ENCODE results near the gene PRAC1.
"Not testable (repeated sequence)": the region's sequence is repeated elsewhere in the genome, so short reads cannot be mapped to it uniquely, and the experiment has no call there.

The PRAC1 gene

GRCh38 chr17:48725288-48726064 is 3.2 kb upstream of the PRAC1 start:
- no peak for DNase-seq

DNA sequence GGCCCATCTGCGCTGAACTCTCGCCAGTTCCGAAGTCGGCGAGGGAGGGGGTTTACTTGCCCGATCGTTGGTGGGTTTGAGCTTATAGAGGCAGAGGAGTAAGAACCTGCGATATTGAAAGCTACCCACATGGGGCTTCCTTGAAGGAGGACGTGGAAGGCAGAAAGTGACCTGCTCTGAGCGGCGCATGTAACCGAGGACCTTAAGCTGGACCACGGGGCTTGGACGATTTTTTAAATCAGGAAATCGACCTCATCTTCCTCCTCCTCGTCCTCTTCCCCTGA is 2.6 kb upstream of the PRAC1 start:
- DNase-seq, result no peak

DNA sequence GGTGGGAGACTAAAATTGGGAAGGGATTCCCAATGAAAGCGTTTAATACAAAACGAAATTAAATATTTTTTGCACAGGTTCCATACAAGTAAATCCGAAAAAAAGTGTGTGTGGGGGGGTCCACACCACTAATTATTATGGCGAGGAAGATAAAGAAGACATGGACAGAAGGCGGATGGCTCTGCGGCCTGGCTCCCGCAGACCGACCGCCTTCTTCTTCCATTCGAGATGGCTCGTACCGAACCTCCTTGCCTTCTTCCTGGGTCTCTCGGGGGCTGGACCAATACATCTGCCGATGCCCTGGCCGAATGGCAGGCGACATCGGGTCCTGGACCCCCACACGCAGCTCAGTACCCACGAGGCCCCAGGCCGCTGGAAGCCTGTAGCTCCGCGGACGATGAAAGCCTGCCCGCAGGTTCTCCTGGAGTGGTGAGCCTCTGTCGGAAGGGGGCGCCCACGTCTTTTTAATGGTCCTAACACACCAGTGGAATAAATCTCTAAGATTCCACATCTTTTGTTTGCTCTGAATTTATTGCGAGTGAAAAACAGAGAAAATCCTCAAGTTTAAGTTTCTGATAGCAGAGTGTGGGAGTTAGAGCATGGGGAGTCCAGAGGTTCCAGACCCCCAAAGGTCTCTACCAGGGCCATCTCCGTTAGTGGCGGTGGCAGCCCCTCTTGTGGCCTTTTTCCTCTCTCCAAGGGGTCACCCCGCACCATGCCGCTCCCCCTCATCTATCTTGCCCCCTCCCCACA is 2.1 kb upstream of the PRAC1 start:
- peak; percentile 62 for DNase-seq

DNA sequence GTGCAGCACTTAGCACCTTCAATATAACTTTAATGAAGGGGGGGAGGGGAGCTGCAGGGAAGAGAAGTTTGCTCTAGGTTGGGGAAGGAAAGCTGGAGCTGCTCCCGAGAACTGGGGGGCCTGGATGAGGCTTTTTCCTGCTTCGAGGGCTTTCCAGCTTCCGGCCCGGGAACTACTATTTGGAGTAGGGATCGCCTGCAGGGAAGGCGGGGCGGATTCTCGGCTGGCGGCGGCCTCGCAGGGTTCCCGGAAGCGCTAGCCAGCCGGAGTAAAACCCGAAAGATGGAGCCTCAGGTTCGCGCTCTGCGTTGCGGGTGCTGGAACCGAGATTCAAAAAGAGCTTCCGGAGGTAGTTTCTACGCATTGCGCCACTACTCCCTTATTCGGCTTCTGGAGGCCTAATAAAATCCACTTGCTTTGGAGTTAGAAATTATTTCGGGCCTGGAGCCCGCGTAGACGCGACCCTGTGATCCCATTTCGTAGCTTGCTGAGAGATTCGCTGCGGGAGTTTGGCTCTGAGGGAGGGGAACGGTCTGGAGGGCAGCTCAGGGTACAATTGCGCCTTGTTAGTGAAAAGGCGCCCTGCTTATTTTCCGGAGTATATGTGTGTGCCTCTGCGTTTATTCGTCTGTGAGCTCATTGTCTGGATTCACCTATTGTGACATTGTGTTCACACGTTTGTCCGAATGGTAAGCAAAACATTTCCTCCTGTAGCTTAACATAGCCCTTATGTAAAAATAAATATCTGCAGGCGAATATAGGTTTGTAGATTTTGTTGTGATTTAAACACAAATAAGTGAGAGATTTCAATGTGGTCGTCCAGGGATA is 1.3 kb upstream of the PRAC1 start:
- DNase-seq, result no peak

GRCh38 chr17:48722915-48723422 is 651 bp upstream of the PRAC1 start, which contains the start of gene PRAC2:
TSS of gene PRAC2 (plus strand) at chr17:48723185. CDS start at chr17:48724411, 1,226 bp downstream.
- no peak for DNase-seq

GRCh38 chr17:48721009-48721402 is 1.3 kb downstream of the PRAC1 start:
- no peak for DNase-seq

GRCh38 chr17:48720266-48721008 is 1.9 kb downstream of the PRAC1 start:
- DNase-seq, result no peak

DNA sequence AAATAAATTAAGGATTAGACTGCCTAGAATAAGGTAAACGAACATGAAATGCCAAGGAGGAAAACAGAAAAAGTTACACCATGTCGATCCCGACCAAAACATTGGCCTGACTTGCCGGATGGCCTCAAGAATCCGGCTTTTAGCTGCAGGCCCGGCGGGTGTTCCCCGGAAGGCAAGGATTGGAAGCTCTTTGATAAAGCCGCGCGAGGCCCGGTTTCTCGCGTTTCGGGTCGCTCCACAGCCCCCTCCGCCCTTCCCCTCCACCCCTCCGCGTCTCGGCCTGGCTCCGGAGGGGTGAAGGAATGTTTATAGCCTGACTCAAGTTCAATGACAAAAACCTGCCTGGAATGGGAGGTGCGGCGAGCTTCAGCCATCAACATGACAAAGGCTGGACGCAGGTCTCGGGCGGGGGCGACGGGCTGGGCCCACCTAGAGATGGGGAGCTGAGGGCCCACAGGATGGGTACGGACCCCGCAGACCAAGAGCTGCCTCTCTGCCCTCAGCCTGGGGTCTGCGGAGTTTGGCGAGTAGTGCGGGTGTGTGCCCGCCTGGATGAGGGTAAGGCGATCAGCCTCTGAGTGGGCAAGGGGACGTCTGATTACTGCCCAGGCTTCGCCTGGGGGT is 2.6 kb downstream of the PRAC1 start:
- DNase-seq, result no peak

- DNase-seq, result peak; percentile 10
Measured at GRCh38 chr17:48718761-48719641, 3.3 kb downstream of the PRAC1 start.

- no peak for DNase-seq
Measured at GRCh38 chr17:48718227-48718760, 4.0 kb downstream of the PRAC1 start.

DNA sequence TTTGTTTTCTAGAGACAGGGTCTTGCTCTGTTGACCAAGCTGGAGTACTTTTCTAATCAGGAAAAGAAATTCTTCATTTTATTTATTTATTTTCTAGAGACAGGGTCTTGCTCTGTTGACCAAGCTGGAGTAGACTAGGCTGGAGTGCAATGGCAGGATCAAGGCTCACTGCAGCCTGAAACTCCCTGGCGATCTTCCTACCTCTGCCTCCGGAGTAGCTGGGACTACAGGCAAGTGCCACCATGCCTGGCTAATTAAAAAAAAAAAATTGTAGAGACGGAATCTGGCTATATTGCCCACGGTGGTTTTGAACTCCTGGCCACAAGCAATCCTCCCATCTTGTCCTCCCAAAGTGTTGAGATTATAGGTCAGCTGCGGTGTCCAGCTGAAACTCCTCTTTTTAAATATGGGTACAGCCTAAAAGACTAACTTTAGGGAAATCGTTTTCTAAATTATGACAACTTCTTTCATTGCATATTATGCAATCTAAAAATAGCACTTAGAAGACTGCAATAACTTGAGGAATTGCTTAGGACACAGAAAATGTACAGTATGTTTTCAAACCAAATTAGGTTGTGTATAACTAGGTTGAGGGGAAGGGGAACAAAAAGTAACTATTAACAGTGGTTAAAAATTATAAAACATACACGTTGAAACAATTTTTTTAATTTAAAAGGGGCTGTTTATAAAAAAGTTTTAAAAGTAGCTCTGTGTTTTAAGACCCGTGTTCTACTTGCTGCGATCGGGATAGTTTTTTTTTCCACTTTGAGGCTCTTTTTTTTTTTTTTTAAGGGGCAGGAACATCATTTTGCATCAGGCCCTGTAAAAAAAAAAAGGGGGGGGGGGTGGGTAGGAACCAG is 4.7 kb downstream of the PRAC1 start:
- DNase-seq, result no peak

GRCh38 chr17:48716549-48716948 is 5.8 kb downstream of the PRAC1 start:
- not testable (repeated sequence) for DNase-seq

GRCh38 chr17:48715496-48716399 is 6.6 kb downstream of the PRAC1 start:
- no peak for DNase-seq

DNA sequence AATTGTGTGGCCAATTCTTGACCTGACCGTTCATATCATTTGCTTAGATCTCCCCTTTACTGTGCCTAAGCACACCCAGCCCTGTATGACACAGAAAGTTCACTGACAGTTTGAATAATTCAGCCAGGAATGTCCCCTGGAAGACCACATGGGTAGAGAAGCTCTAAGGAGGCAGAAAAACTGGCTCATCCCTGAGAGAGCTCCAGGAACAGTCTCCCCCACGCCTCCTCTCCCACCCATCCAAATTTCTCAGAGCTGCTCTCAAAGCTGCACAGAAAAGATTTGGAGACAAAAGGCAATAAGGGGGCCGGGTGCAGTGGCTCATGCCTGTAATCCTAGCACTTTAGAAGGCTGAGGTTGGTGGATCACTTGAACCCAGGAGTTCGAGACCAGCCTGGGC is 11.2 kb downstream of the PRAC1 start:
- DNase-seq, result no peak

DNA sequence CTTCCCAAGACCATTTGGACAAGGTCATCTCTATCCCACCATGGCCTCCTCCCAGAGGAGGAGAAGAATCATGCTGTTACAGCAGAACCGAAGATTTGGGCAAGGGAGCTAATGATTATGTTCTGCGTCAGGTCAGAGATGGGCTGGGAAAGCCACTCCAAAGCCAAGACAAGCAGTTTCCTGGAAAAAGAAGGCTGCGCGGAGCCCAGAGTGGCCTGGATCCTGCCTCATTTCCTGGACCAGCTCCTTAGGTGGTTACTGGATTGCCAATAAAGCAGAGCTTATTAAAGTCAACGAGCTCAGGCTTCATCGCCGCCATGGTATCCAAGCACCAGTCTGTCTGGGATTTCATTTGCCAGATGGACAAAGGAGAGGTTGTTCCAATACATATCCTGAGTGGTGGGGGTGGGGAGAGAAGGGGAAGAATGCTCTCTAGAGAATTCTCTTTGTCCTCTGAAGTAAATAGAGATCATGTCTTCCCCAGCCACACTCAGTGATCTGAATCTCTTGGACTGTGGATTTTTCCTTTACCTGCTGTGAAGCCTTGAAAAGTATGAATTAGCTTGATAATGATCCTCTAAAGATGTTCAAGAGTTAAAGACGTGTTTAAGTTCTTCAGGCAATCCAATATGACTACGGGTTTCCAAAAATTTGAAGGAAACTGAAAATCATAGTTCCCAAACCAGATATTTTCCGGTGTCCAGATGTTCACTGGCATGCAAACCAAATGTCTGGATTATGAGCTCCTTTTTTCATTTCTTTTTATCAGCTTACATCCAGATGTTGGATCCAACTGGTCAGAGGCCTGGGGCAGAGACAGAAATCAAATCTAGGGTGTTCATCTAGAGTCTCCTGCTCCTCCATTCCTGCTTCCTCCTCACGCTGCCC is 17.7 kb downstream of the PRAC1 start:
- no peak for DNase-seq

DNA sequence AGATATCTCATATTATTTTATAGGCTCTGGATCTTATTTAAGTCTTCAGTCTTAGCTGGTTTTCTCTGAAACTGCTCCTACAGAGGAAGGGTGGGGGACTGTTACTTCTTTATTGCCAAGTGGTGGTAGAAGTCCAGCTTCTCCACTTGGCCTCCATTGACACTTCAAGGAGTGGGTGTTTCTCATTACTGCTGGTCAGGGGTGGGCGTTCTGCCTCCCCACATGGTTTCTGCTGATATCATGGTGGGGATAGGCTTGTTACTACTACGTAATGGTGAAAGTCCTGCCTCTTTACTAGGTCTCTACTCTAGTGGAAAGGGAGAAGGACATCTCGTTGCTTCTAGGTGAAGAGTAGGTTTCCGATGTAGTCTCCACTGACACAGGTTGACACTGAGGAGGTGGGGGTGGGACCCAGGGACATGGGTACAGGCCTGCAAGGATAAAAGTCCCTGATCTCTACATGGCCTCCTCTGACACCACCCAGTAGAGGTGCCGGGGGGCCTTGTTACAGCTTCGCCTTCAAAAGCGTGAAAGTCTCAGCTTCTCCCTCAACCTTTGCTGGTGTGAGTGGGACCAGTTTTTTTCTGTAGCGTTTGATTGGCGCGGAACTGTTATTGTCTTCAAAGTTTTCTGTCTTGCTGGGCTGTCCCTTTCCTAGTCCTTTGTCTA is 20.3 kb downstream of the PRAC1 start:
- DNase-seq, result no peak

- DNase-seq, result no peak
Measured at GRCh38 chr17:48693178-48693577, 29.1 kb downstream of the PRAC1 start.
